A549 (cell line): ENCODE measurements around the gene TBCK. TPM values are rescaled to one million over a fixed set of nuclear protein-coding genes. Genes with fewer than 3 reads are reported as not detected.

Experiments used
- ATAC-seq, 2 experiments: fragments of 200-7000 bp in 1 of 2; fragments of >200 bp in 1 of 2; cut with Nextera tagmentation in 1 of 2; cut with Tn5 transposase in 1 of 2; 3 replicates each; pipeline versions ENCODE4 v1.8.0 to v1.9.1; 2018 to 2020; ENCODE audit warnings: mild to moderate bottlenecking in 1 of 2, moderate library complexity in 1 of 2
- CTCF ChIA-PET: fragments of 300-600 bp; sonication (Branson Sonifier 250); formaldehyde crosslinking; extraction: SDS; loops from one replicate; lab custom pipeline; 2021; ENCODE audit warnings: antibody characterized with exemption, inconsistent platforms; lab: Yijun Ruan, JAX
- POLR2A ChIA-PET: fragments of 350-600 bp; formaldehyde crosslinking; extraction: SDS; loops from one replicate; lab custom pipeline; 2021; ENCODE audit warnings: antibody characterized with exemption, inconsistent platforms; lab: Yijun Ruan, JAX
- DNase-seq, 2 experiments: peaks; one replicate each; pipeline versions ENCODE4 v3.0.0 to v3.0.0-alpha.2; 2011 to 2016; ENCODE audit warnings: low read depth in 1 of 2, low spot score in 1 of 2
- FAIRE-seq: peaks from 2 replicates; lab custom pipeline; 2011; peaks lifted over from hg19 to GRCh38; lab: Jason Lieb, UNC
- H3K27ac ChIP-seq, 2 experiments: fragments of >200 bp; sonication (Bioruptor Twin); formaldehyde crosslinking; 3 replicates each; pipeline ENCODE4 v1.5.1; 2016 to 2017
- H3K4me1 ChIP-seq: fragments of >200 bp; sonication (Bioruptor Twin); formaldehyde crosslinking; 3 replicates; pipeline ENCODE4 v1.6.1; 2016
- H3K4me2 ChIP-seq: fragments of >200 bp; sonication (Bioruptor Twin); formaldehyde crosslinking; 3 replicates; pipeline ENCODE4 v1.6.1; 2016
- H3K4me3 ChIP-seq: fragments of >200 bp; sonication (Bioruptor Twin); formaldehyde crosslinking; 3 replicates; pipeline ENCODE4 v1.5.1; 2016
- H3K9me3 ChIP-seq: fragments of >200 bp; sonication (Bioruptor Twin); formaldehyde crosslinking; 3 replicates; pipeline ENCODE4 v1.6.1; 2016
- CBX2 ChIP-seq: fragments of 200-600 bp; sonication (generic); IDR thresholded peaks from 2 replicates; pipeline ENCODE4 v1.6.1; 2016; ENCODE audit warnings: low read depth, mild to moderate bottlenecking, borderline replicate concordance
- EHF ChIP-seq: fragments of 250-450 bp; sonication (Bioruptor Pico); IDR thresholded peaks from 2 replicates; pipeline ENCODE4 v1.5.0; 2020; ENCODE audit warnings: mild to moderate bottlenecking
- EHMT2 ChIP-seq: fragments of 200-600 bp; sonication (generic); IDR thresholded peaks from 2 replicates; pipeline ENCODE4 v1.6.1; 2016; ENCODE audit warnings: antibody characterized with exemption, low read depth, mild to moderate bottlenecking, moderate library complexity
- ESRRA ChIP-seq: fragments of 150-350 bp; IDR thresholded peaks from 2 replicates; pipeline ENCODE4 v1.6.1; 2014; ENCODE audit warnings: mild to moderate bottlenecking, low read length, borderline replicate concordance
- FOSB ChIP-seq: fragments of 250-450 bp; sonication (Bioruptor Pico); IDR thresholded peaks from 2 replicates; pipeline ENCODE4 v1.5.0; 2020; ENCODE audit warnings: mild to moderate bottlenecking, moderate library complexity
- FOSL2 ChIP-seq, 2 experiments: fragments of 450-650 bp in 1 of 2; fragments of >200 bp in 1 of 2; sonication (Bioruptor Twin) in 1 of 2; formaldehyde crosslinking; IDR thresholded peaks; 2 replicates each; pipeline versions ENCODE4 v1.5.0 to v1.6.1; 2016 to 2020; ENCODE audit warnings: mild to moderate bottlenecking in 1 of 2, moderate library complexity in 1 of 2
- FOXS1 ChIP-seq: fragments of 250-450 bp; sonication (Bioruptor Pico); IDR thresholded peaks from 2 replicates; pipeline ENCODE4 v1.5.0; 2020; ENCODE audit warnings: mild to moderate bottlenecking, moderate library complexity
- HEYL ChIP-seq: fragments of 250-450 bp; sonication (Bioruptor Pico); IDR thresholded peaks from 2 replicates; pipeline ENCODE4 v1.8.0; 2021; ENCODE audit warnings: mild to moderate bottlenecking, moderate library complexity
- HOXA7 ChIP-seq: fragments of 250-450 bp; sonication (Bioruptor Pico); IDR thresholded peaks from 2 replicates; pipeline ENCODE4 v1.5.0; 2020; ENCODE audit warnings: mild to moderate bottlenecking, moderate library complexity
- HOXB13 ChIP-seq: fragments of 250-450 bp; sonication (Bioruptor Pico); IDR thresholded peaks from 2 replicates; pipeline ENCODE4 v1.5.0; 2020; ENCODE audit warnings: low read depth, mild to moderate bottlenecking, moderate library complexity
- HOXB5 ChIP-seq: fragments of 250-450 bp; sonication (Bioruptor Pico); IDR thresholded peaks from 2 replicates; pipeline ENCODE4 v1.5.0; 2020; ENCODE audit warnings: mild to moderate bottlenecking, moderate library complexity
- JUN ChIP-seq, 2 experiments: fragments of >200 bp; sonication (Bioruptor Twin); formaldehyde crosslinking; IDR thresholded peaks; 2 replicates in 1 of 2; 3 replicates in 1 of 2; pipeline ENCODE4 v1.6.1; 2016 to 2017
- KDM1A ChIP-seq: fragments of 200-600 bp; sonication (generic); IDR thresholded peaks from 2 replicates; pipeline ENCODE4 v1.6.1; 2016; ENCODE audit warnings: low read depth, mild to moderate bottlenecking
- MAFK ChIP-seq: fragments of 450-650 bp; IDR thresholded peaks from 2 replicates; pipeline ENCODE4 v1.6.1; 2014; ENCODE audit not compliant: partially characterized antibody
- MYC ChIP-seq: IDR thresholded peaks from 2 replicates; pipeline ENCODE4 v1.6.1; 2012; ENCODE audit warnings: mild to moderate bottlenecking, inconsistent platforms, low read length, improper control_type of control experiment, borderline replicate concordance
- NFE2L2 ChIP-seq: fragments of 150-350 bp; conservative IDR thresholded peaks from 2 replicates; pipeline ENCODE4 v1.6.1; 2014; ENCODE audit warnings: low read length
- NPAS2 ChIP-seq: fragments of 250-450 bp; sonication (Bioruptor Pico); IDR thresholded peaks from 2 replicates; pipeline ENCODE4 v1.8.0; 2022; ENCODE audit warnings: mild to moderate bottlenecking, moderate library complexity, borderline replicate concordance
- POLR2A ChIP-seq: IDR thresholded peaks from 2 replicates; pipeline ENCODE4 v1.6.1; 2012; ENCODE audit warnings: mild to moderate bottlenecking, low read length
- POLR2AphosphoS2 ChIP-seq: conservative IDR thresholded peaks from 2 replicates; pipeline ENCODE4 v1.6.1; 2012; ENCODE audit warnings: low read length, improper control_type of control experiment, inconsistent platforms
- RAD21 ChIP-seq, 2 experiments: fragments of >200 bp in 1 of 2; sonication (Bioruptor Twin) in 1 of 2; formaldehyde crosslinking in 1 of 2; IDR thresholded peaks in 1 of 2; conservative IDR thresholded peaks in 1 of 2; 2 replicates in 1 of 2; 3 replicates in 1 of 2; pipeline ENCODE4 v1.6.1; 2012 to 2018; ENCODE audit warnings: inconsistent platforms in 1 of 2
- RARB ChIP-seq: fragments of 250-450 bp; sonication (Bioruptor Pico); IDR thresholded peaks from 2 replicates; pipeline ENCODE4 v1.8.0; 2021; ENCODE audit warnings: mild to moderate bottlenecking, moderate library complexity
- RNF2 ChIP-seq: fragments of 200-600 bp; sonication (generic); IDR thresholded peaks from 2 replicates; pipeline ENCODE4 v1.6.1; 2016; ENCODE audit warnings: low read depth, mild to moderate bottlenecking, antibody characterized with exemption, moderate library complexity, borderline replicate concordance
- SMC3 ChIP-seq: fragments of >200 bp; sonication (Bioruptor Twin); formaldehyde crosslinking; IDR thresholded peaks from 3 replicates; pipeline ENCODE4 v1.6.1; 2018; ENCODE audit warnings: inconsistent platforms
- SREBF2 ChIP-seq: fragments of 450-650 bp; IDR thresholded peaks from 2 replicates; pipeline ENCODE4 v1.6.1; 2014; ENCODE audit warnings: mild to moderate bottlenecking, moderate library complexity
- TP53 ChIP-seq: fragments of 250-450 bp; sonication (Bioruptor Pico); IDR thresholded peaks from 2 replicates; pipeline ENCODE4 v1.5.0; 2021; ENCODE audit warnings: mild to moderate bottlenecking, moderate library complexity
- ZNF302 ChIP-seq: fragments of 250-450 bp; sonication (Bioruptor Pico); IDR thresholded peaks from 2 replicates; pipeline ENCODE4 v1.9.0; 2021; ENCODE audit warnings: inconsistent platforms, mild to moderate bottlenecking, moderate library complexity
- ZSCAN20 ChIP-seq: fragments of 250-450 bp; sonication (Bioruptor Pico); IDR thresholded peaks from 2 replicates; pipeline ENCODE4 v1.8.0; 2022; ENCODE audit warnings: mild to moderate bottlenecking, moderate library complexity
- WGBS: methylation state at CpG from one replicate; pipeline ENCODE4 v1.1.6; 2017; ENCODE audit errors: missing lambda C conversion rate; 5-methylcytosine and 5-hydroxymethylcytosine counted together
- polyA plus RNA-seq, 4 experiments: library from polyadenylated mRNA; depleted of rRNA in 3 of 4; stranded (reverse); fragments of >200 nt; fragmentation: RNase III in 1 of 4; extraction: RNeasy Plus Mini Kit Qiagen cat#74134 plus additional on column Dnase treatment in 1 of 4; gene quantifications; 2 replicates in 3 of 4; 3 replicates in 1 of 4; pipeline ENCODE4 v1.2.3, GENCODE V29; 2011 to 2017
- TF ChIP-seq, protein P1 (sequence below): fragments of >200 bp; sonication (Bioruptor Twin); formaldehyde crosslinking; IDR thresholded peaks from 3 replicates; pipeline ENCODE4 v1.5.1; 2016
- TF ChIP-seq, protein P2 (sequence below): fragments of 150-350 bp; IDR thresholded peaks from 2 replicates; pipeline ENCODE4 v1.6.1; 2014; ENCODE audit warnings: low read depth, mild to moderate bottlenecking, low read length
- TF ChIP-seq, protein P3 (sequence below): IDR thresholded peaks from 2 replicates; pipeline ENCODE4 v1.6.1; 2012
- TF ChIP-seq, protein P4 (sequence below): IDR thresholded peaks from 2 replicates; pipeline ENCODE4 v1.6.1; 2012

Gene TBCK
- polyA plus RNA-seq, 2 of the 4 experiments (the other 2 are of a cell fraction): 3.9 to 18.4 TPM

DNA sequence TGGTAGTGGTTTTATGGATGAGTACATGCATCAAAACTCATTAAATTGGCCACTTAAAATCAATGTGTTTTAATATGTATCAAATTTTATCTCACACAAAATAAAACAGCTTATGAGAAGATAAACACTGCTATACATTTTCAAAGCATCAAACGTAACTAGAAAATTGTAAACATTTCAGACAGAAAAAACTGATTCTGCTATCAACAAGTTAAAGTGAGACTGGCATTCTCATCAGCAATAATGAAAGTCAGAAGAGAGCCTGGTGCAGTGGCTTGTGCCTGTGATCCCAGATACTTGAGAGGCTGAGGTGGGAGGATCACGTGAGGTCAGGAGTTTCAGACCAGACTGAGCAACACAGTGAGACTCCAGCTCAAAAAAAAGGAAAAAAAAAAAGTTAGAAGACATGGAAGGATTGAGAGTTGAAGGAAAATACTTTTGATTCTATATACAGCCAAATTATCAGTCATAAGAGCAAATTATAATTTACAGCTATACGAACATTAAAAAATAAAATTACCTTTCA lies 2.9 kb downstream of the TBCK start:
- 79% methylated on average over 3 of the region's 3 CpGs for WGBS
- no peak for ATAC-seq
- Histone ChIP-seq H3K9me3 (no peaks in the 10 kb centered on the region), H3K4me1 (peaks cover 15% of the 10 kb centered on the region; the same call in 2 of the 3 replicates), H3K27ac (no peak overlapping the region), H3K4me2 (no peak overlapping the region), H3K4me3 (no peak overlapping the region)
- no peak for TF ChIP-seq RNF2
- TF ChIP-seq RARB (CRISPR knock-in tag): no peak
- TF ChIP-seq HEYL (CRISPR knock-in tag): no peak
- no peak for TF ChIP-seq HOXA7 (CRISPR knock-in tag)
- TF ChIP-seq, protein P1, sequence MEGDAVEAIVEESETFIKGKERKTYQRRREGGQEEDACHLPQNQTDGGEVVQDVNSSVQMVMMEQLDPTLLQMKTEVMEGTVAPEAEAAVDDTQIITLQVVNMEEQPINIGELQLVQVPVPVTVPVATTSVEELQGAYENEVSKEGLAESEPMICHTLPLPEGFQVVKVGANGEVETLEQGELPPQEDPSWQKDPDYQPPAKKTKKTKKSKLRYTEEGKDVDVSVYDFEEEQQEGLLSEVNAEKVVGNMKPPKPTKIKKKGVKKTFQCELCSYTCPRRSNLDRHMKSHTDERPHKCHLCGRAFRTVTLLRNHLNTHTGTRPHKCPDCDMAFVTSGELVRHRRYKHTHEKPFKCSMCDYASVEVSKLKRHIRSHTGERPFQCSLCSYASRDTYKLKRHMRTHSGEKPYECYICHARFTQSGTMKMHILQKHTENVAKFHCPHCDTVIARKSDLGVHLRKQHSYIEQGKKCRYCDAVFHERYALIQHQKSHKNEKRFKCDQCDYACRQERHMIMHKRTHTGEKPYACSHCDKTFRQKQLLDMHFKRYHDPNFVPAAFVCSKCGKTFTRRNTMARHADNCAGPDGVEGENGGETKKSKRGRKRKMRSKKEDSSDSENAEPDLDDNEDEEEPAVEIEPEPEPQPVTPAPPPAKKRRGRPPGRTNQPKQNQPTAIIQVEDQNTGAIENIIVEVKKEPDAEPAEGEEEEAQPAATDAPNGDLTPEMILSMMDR: no peak
- TF ChIP-seq MYC: no peak
- no peak for TF ChIP-seq FOSL2 (IDR thresholded peaks at IDR 0.05)
- TF ChIP-seq FOSL2 (CRISPR knock-in tag; IDR thresholded peaks at IDR 0.05): no peak
- TF ChIP-seq RAD21 (conservative IDR thresholded peaks at IDR 0.05 in 1 of 2, IDR thresholded peaks at IDR 0.05 in 1 of 2): no peak
- TF ChIP-seq CBX2: no peak
- no peak for TF ChIP-seq NPAS2 (CRISPR knock-in tag)
- TF ChIP-seq JUN (IDR thresholded peaks at IDR 0.05): no peak
- TF ChIP-seq ZSCAN20 (CRISPR knock-in tag): no peak
- TF ChIP-seq EHF (CRISPR knock-in tag): no peak
- no peak for TF ChIP-seq FOSB (CRISPR knock-in tag)
- TF ChIP-seq HOXB13 (CRISPR knock-in tag): no peak
- no peak for TF ChIP-seq POLR2A
- TF ChIP-seq MAFK: no peak
- TF ChIP-seq NFE2L2: no peak
- no peak for DNase-seq
- POLR2A ChIA-PET: no interaction called here
- CTCF ChIA-PET: no interaction called here
- no peak for FAIRE-seq

DNA sequence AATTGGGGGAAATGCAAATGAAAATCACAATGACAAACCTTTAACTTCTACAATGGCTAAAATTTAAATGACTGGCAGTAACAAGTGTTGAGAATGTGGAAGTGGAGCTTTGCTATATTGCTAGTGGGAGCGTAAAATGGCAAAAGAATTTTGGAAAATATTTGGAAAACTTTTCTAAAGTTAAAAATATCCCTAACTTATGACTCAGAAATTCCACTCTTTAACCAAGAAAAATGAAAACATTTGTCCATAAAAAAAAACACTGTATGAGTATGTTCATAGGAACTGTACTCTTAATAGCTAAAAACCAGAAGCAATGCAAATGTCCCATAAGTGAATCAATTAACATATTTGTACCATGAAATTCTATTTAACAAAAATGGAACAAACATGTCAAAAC lies 3.6 kb downstream of the TBCK start:
- WGBS: 79% methylated on average over 1 of the region's 1 CpG
- no peak overlapping the region for H3K4me3 ChIP-seq
- no peak overlapping the region for H3K27ac ChIP-seq
- H3K4me1 ChIP-seq: peaks cover 9% of the 10 kb centered on the region; the same call in 2 of the 3 replicates
- POLR2A ChIA-PET: no interaction called here
- no peak for TF ChIP-seq FOXS1 (CRISPR knock-in tag)
- TF ChIP-seq TP53 (CRISPR knock-in tag): no peak
- TF ChIP-seq ESRRA: no peak
- no peak for TF ChIP-seq CBX2
- TF ChIP-seq, protein P2, sequence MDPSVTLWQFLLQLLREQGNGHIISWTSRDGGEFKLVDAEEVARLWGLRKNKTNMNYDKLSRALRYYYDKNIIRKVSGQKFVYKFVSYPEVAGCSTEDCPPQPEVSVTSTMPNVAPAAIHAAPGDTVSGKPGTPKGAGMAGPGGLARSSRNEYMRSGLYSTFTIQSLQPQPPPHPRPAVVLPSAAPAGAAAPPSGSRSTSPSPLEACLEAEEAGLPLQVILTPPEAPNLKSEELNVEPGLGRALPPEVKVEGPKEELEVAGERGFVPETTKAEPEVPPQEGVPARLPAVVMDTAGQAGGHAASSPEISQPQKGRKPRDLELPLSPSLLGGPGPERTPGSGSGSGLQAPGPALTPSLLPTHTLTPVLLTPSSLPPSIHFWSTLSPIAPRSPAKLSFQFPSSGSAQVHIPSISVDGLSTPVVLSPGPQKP: no peak
- TF ChIP-seq, protein P3, sequence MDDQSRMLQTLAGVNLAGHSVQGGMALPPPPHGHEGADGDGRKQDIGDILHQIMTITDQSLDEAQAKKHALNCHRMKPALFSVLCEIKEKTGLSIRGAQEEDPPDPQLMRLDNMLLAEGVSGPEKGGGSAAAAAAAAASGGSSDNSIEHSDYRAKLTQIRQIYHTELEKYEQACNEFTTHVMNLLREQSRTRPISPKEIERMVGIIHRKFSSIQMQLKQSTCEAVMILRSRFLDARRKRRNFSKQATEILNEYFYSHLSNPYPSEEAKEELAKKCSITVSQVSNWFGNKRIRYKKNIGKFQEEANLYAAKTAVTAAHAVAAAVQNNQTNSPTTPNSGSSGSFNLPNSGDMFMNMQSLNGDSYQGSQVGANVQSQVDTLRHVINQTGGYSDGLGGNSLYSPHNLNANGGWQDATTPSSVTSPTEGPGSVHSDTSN: no peak
- no peak for TF ChIP-seq SREBF2
- no peak for TF ChIP-seq EHMT2
- TF ChIP-seq, protein P4, sequence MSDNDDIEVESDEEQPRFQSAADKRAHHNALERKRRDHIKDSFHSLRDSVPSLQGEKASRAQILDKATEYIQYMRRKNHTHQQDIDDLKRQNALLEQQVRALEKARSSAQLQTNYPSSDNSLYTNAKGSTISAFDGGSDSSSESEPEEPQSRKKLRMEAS: no peak
- TF ChIP-seq POLR2AphosphoS2: no peak
- TF ChIP-seq JUN (IDR thresholded peaks at IDR 0.05): no peak
- TF ChIP-seq MYC: no peak
- no peak for TF ChIP-seq HOXB5 (CRISPR knock-in tag)
- TF ChIP-seq ZNF302 (CRISPR knock-in tag): no peak
- TF ChIP-seq KDM1A: no peak
- no peak for TF ChIP-seq RAD21 (conservative IDR thresholded peaks at IDR 0.05 in 1 of 2, IDR thresholded peaks at IDR 0.05 in 1 of 2)
- no peak for TF ChIP-seq MAFK
- no peak for TF ChIP-seq POLR2A
- TF ChIP-seq SMC3: no peak
- no peak overlapping the region for H3K4me2 ChIP-seq
- DNase-seq: no peak
- H3K9me3 ChIP-seq: no peaks in the 10 kb centered on the region
- no peak for FAIRE-seq
- CTCF ChIA-PET: no interaction called here
- ATAC-seq: no peak
